ENCODE data around the gene NCKAP1. TPM values are rescaled to one million over a fixed set of nuclear protein-coding genes. Genes with fewer than 3 reads are reported as not detected.

Gene NCKAP1
- total and polyA plus RNA-seq, 2 experiments from 2014 or later, result 81.7 to 90.4 TPM

DNA sequence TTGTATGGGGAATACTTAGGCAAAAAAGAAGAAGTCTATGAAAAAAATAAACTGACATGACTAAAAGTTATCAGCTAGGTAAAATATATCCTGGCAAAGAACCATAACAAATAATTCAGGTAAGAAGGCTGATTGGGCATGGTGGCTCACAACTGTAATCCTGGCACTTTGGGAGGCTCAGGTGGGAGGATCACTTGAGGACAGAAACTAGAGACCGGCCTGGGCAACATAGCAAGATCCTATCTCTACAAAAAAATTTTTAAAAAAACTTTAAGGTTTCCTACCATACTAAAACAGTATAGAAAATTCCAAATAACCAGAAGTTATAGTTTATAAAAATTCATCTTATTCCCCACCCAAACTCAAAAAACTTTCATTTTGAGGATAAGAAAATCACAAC lies 10.8 kb downstream of the NCKAP1 start:
- Histone ChIP-seq H3K36me3 (no peaks in the 10 kb centered on the region), H3K4me1 (ENCODE audit: low read depth) (peaks cover 43% of the 10 kb centered on the region), H3K9me3 (ENCODE audit: low read depth) (no peaks in the 10 kb centered on the region), H3K27me3 (no peaks in the 10 kb centered on the region), H3K27ac (no peak overlapping the region), H3K4me3 (no peak overlapping the region)
- TF ChIP-seq, protein P1, sequence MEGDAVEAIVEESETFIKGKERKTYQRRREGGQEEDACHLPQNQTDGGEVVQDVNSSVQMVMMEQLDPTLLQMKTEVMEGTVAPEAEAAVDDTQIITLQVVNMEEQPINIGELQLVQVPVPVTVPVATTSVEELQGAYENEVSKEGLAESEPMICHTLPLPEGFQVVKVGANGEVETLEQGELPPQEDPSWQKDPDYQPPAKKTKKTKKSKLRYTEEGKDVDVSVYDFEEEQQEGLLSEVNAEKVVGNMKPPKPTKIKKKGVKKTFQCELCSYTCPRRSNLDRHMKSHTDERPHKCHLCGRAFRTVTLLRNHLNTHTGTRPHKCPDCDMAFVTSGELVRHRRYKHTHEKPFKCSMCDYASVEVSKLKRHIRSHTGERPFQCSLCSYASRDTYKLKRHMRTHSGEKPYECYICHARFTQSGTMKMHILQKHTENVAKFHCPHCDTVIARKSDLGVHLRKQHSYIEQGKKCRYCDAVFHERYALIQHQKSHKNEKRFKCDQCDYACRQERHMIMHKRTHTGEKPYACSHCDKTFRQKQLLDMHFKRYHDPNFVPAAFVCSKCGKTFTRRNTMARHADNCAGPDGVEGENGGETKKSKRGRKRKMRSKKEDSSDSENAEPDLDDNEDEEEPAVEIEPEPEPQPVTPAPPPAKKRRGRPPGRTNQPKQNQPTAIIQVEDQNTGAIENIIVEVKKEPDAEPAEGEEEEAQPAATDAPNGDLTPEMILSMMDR (IDR thresholded peaks at IDR 0.05; ENCODE audit: low read depth, low read length), result no peak
- no peak for DNase-seq (ENCODE audit: low read depth in 1 of 2, low spot score in 1 of 2)

DNA sequence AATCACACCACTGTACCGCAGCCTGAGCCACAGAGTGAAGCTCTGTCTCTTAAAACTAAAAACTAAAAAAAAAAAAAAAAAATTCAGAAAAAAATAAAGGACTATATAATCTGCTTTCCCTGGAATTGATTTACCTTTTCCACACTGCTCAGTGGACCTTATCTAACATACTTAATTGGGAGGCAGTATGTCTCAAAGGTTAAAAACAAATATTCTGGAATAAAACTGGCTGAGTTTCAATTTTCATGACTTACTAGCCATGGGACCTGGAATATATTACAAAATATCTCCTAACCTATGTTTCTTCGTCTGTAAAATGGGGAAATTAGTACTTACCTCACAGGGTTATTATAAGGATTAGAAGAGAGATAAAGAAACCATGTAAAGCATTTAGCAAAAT lies 11.8 kb downstream of the NCKAP1 start:
- Histone ChIP-seq H3K4me1 (ENCODE audit: low read depth) (peaks cover 43% of the 10 kb centered on the region), H3K9me3 (ENCODE audit: low read depth) (no peaks in the 10 kb centered on the region), H3K27me3 (no peaks in the 10 kb centered on the region), H3K4me3 (no peak overlapping the region), H3K27ac (peak overlapping the region; percentile 19), H3K36me3 (no peaks in the 10 kb centered on the region)
- no peak for DNase-seq (ENCODE audit: low read depth in 1 of 2, low spot score in 1 of 2)
- TF ChIP-seq, protein P1 (IDR thresholded peaks at IDR 0.05; ENCODE audit: low read depth, low read length), result no peak

DNA sequence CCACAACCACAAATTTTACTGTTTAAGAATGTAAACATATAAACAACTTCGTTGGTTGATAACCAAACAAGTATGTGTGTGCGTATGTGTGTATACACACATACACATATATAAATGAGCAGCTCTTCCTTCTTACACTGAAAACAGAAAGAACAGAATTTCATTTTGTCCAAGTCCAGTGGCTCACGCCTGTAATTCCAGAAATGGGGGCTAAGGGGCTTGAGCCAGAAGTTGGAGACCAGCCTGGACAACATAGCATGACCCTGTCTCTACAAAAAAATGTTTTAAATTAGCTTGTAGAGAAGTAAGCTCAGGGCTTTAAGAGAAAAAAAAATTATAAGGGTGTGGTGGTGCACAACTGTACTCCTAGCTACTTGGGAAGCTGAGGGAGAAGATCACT lies 12.3 kb downstream of the NCKAP1 start:
- Histone ChIP-seq H3K36me3 (no peaks in the 10 kb centered on the region), H3K4me1 (ENCODE audit: low read depth) (peaks cover 39% of the 10 kb centered on the region), H3K4me3 (no peak overlapping the region), H3K27ac (no peak overlapping the region), H3K9me3 (ENCODE audit: low read depth) (no peaks in the 10 kb centered on the region), H3K27me3 (no peaks in the 10 kb centered on the region)
- no peak for DNase-seq (ENCODE audit: low read depth in 1 of 2, low spot score in 1 of 2)
- TF ChIP-seq, protein P1 (IDR thresholded peaks at IDR 0.05; ENCODE audit: low read depth, low read length), result no peak

GRCh38 chr2:183024339-183025095 lies 13.7 kb downstream of the NCKAP1 start:
- TF ChIP-seq, protein P1 (IDR thresholded peaks at IDR 0.05; ENCODE audit: low read depth, low read length), result no peak
- Histone ChIP-seq H3K27ac (peak overlapping the region; percentile 83), H3K27me3 (no peaks in the 10 kb centered on the region), H3K4me1 (ENCODE audit: low read depth) (peaks cover 39% of the 10 kb centered on the region), H3K9me3 (ENCODE audit: low read depth) (no peaks in the 10 kb centered on the region), H3K36me3 (no peaks in the 10 kb centered on the region), H3K4me3 (no peak overlapping the region)
- DNase-seq (ENCODE audit: low read depth in 1 of 2, low spot score in 1 of 2), result no peak

- H3K36me3 ChIP-seq, result no peaks in the 10 kb centered on the region
- no peaks in the 10 kb centered on the region for H3K9me3 ChIP-seq (ENCODE audit: low read depth)
- no peak for DNase-seq (ENCODE audit: low read depth in 1 of 2, low spot score in 1 of 2)
These were observed 15.5 kb downstream of the NCKAP1 start for GRCh38 chr2:183022711-183023110.

More at GRCh38 chr2:183022711-183023110, 15.5 kb downstream of the NCKAP1 start:
- Histone ChIP-seq H3K4me3 (peak overlapping the region; percentile 2), H3K27me3 (no peaks in the 10 kb centered on the region), H3K4me1 (ENCODE audit: low read depth) (peaks cover 39% of the 10 kb centered on the region), H3K27ac (peak overlapping the region; percentile 83)
- TF ChIP-seq, protein P1 (IDR thresholded peaks at IDR 0.05; ENCODE audit: low read depth, low read length), result no peak

Measured in cardiac muscle cell (in vitro differentiated cells and primary cell).